Coronary artery (tissue), 2 donors: ENCODE results near the gene NLE1.
A peak's percentile ranks its signal among the peaks of the same experiment; 100 is the strongest.
"Not testable (repeated sequence)": the region's sequence is repeated elsewhere in the genome, so short reads cannot be mapped to it uniquely, and the experiment has no call there.

ENCODE experiments used
- DNase-seq: peaks from one replicate; pipeline ENCODE4 v3.0.0-alpha.2; 2017; ENCODE audit warnings: low spot score
- H3K27ac ChIP-seq, 2 donors: fragments of 200-600 bp; sonication (generic); one replicate each; pipeline ENCODE4 v1.5.1; 2016 to 2019
- H3K4me3 ChIP-seq: fragments of 200-600 bp; sonication (generic); 2 replicates; pipeline ENCODE4 v1.5.1; 2016; ENCODE audit warnings: mild to moderate bottlenecking, moderate library complexity
- CTCF ChIP-seq: fragments of 200-600 bp; sonication (generic); IDR thresholded peaks from one replicate; pipeline ENCODE4 v1.5.1; 2019; ENCODE audit warnings: antibody characterized with exemption

Gene NLE1

GRCh38 chr17:35152421-35153140 is 10.5 kb upstream of the NLE1 start:
- no peak overlapping the region for H3K4me3 ChIP-seq
- no peak for TF ChIP-seq CTCF
- H3K27ac ChIP-seq = no peak overlapping the region
- no peak for DNase-seq

- not testable (repeated sequence) for DNase-seq, H3K27ac ChIP-seq, H3K4me3 ChIP-seq
Measured at GRCh38 chr17:35151080-35151479, 9.0 kb upstream of the NLE1 start.

- H3K27ac ChIP-seq = no peak overlapping the region
- TF ChIP-seq CTCF = no peak
- H3K4me3 ChIP-seq = no peak overlapping the region
- peak; percentile 57 for DNase-seq
Measured at GRCh38 chr17:35149941-35150340, 7.8 kb upstream of the NLE1 start.

GRCh38 chr17:35148144-35148543 is 6.0 kb upstream of the NLE1 start:
- DNase-seq = peak; percentile 50
- Histone ChIP-seq H3K4me3 (peak overlapping the region; percentile 28), H3K27ac (peak overlapping the region; percentile 67 to 68)
- TF ChIP-seq CTCF = no peak

GRCh38 chr17:35147375-35147905 is 5.3 kb upstream of the NLE1 start, which contains the start of gene UNC45B:
Gene UNC45B, plus strand, starts transcription at chr17:35147817. Its CDS starts 447 bp downstream, at chr17:35148264.
- Histone ChIP-seq H3K4me3 (peak within 1 kb of the TSS; percentile 28), H3K27ac (peak within 1 kb of the TSS; percentile 67 to 68)
- no peak for DNase-seq
- no peak for TF ChIP-seq CTCF

- no peak for TF ChIP-seq CTCF
- Histone ChIP-seq H3K4me3 (no peak overlapping the region), H3K27ac (no peak overlapping the region)
- no peak for DNase-seq
Measured at GRCh38 chr17:35146214-35146833, 4.2 kb upstream of the NLE1 start.

GRCh38 chr17:35144840-35145239 is 2.7 kb upstream of the NLE1 start:
- H3K4me3 ChIP-seq = no peak overlapping the region
- TF ChIP-seq CTCF = no peak
- no peak overlapping the region for H3K27ac ChIP-seq
- DNase-seq = no peak
